AG09309 (cell line): ENCODE results near the gene LARP4.

Experiments
- DNase-seq: peaks from one replicate; pipeline ENCODE4 v3.0.0-alpha.2; 2010; ENCODE audit warnings: low read depth
- H3K4me3 ChIP-seq: 2 replicates; pipeline ENCODE4 v1.5.1; 2011; ENCODE audit warnings: mild to moderate bottlenecking, low read depth, low read length, moderate library complexity; ENCODE audit not compliant: control insufficient read depth
- CTCF ChIP-seq: IDR thresholded peaks from 2 replicates; pipeline ENCODE4 v1.5.1; 2011; ENCODE audit warnings: mild to moderate bottlenecking, low read depth, low read length, inconsistent platforms; ENCODE audit not compliant: insufficient read depth, control insufficient read depth; ENCODE audit errors: missing control alignments

Gene LARP4

DNA sequence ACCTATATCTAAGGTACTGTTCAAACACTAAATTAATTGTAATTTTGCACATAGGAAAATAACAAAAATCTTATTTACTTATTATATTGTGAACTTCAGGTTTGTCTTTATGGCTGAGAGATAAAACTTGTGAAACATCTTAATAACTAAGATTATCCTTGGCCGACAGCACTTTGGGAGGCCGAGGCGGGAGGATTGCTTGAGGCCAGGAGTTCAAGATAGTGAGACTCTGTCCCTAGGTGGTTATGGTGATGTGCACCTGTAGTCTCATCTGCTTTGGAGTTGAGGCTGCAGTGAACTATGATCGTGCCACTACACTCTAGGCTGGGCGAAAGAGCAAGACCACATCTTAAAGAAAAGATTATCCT, 126.7 kb downstream of the LARP4 start:
- no peak for DNase-seq
- TF ChIP-seq CTCF = no peak
- H3K4me3 ChIP-seq = no peak overlapping the region

DNA sequence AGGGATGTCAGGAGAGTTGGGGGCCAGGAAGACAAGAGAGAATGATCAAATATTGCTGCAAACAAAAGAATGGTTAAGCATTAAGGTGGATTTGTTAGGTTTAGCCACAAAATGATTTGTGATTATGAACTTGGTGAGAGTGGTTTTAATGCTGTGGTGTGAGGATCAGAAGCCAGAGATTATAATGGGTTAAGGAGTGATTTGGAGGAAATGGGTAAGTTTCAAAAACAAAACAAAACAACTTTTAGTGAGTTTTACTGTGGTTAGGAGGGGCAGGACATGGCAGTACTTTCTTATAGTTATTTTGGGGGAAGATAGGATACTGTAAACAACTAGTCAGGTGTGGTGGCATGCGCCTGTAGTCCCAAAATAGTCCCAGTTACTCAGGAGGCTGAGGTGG, 128.1 kb downstream of the LARP4 start:
- no peak for DNase-seq
- no peak for TF ChIP-seq CTCF
- no peak overlapping the region for H3K4me3 ChIP-seq

DNA sequence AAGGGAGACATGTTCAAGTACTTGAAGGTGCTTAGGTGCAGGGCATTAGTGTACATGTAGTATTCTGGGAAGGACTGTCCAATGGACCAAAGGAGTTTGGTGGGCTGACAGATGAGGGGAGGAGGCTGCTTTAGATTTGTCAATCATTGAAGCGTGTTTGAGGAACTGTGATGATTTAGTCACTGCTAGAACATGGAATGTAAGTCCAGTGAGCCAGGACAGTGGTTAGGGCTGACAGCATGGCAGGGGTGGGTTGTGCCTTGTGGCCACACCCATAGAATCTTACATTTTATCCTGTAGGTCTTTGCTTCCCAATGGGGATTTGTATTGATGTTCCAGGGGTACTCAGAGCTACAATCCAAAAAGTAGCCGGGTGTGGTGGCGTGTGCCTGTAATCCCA, 128.7 kb downstream of the LARP4 start:
- no peak for DNase-seq
- no peak for TF ChIP-seq CTCF
- no peak overlapping the region for H3K4me3 ChIP-seq
